Measurements from ENCODE around the gene CACYBP. TPM values are rescaled to one million over a fixed set of nuclear protein-coding genes. Genes with fewer than 3 reads are reported as not detected.

The CACYBP gene
- total and polyA plus RNA-seq, 2 of the 8 experiments (the other 6 are each of a cell fraction or from before 2014, with no cell fraction given): 28.3 to 247 TPM

- H3K27ac ChIP-seq (ENCODE audit: low read depth, low read length): no peak overlapping the region
- H2BK15ac ChIP-seq (ENCODE audit: low read length): no peak overlapping the region
- H4K91ac ChIP-seq (replicated peaks; ENCODE audit: insufficient read length, low read length): no peak overlapping the region
- no peaks in the 10 kb centered on the region for H3K23me2 ChIP-seq (ENCODE audit: low read depth, low read length)
- H4K5ac ChIP-seq (ENCODE audit: insufficient read length, low read depth, low read length): no peak overlapping the region
- ChIA-PET POLR2A (ENCODE audit: partially characterized antibody) (interaction anchor here (1.1 to 2.3 kb wide), 3 partner anchors 10 to 23 kb away, joined by 3 to 11 read pairs (median 3); no protein-coding TSS in a partner anchor), CTCF (ENCODE audit: partially characterized antibody) (interaction anchor here (1.1 to 1.2 kb wide), 2 partner anchors 17 to 22 kb away, joined by 4 read pairs; no protein-coding TSS in a partner anchor)
- no peak overlapping the region for H2BK20ac ChIP-seq (ENCODE audit: low read length)
- H3K27me3 ChIP-seq (replicated peaks in 1 of 4; ENCODE audit: control insufficient read depth in 3 of 4, extremely low read depth in 1 of 4, insufficient read depth in 3 of 4, low read length in 3 of 4): no peaks in the 10 kb centered on the region
- FAIRE-seq: no peak
- H3K4me3 ChIP-seq (ENCODE audit: extremely low read depth in 1 of 4, insufficient read depth in 2 of 4, low read depth in 3 of 4, low read length in 4 of 4): no peak overlapping the region
- H3K23ac ChIP-seq (ENCODE audit: insufficient read length): no peak overlapping the region
- no peak overlapping the region for H3K4ac ChIP-seq (replicated peaks; ENCODE audit: insufficient read length, low read depth, low read length)
- no peak overlapping the region for H2BK5ac ChIP-seq (ENCODE audit: low read depth, low read length)
- no peak overlapping the region for H2AFZ ChIP-seq (ENCODE audit: low read length)
- no peaks in the 10 kb centered on the region for H3K79me1 ChIP-seq (ENCODE audit: low read depth, low read length)
- H3K14ac ChIP-seq (ENCODE audit: insufficient read length): no peak overlapping the region
- no peaks in the 10 kb centered on the region for H3K9me3 ChIP-seq (ENCODE audit: insufficient read depth in 2 of 2, low read depth in 1 of 2, low read length in 1 of 2)
- H3K4me2 ChIP-seq (ENCODE audit: insufficient read depth in 1 of 2, low read depth in 2 of 2, low read length in 2 of 2): no peak overlapping the region
- peaks cover 2 to 3% of the 10 kb centered on the region in 2 experiments for H4K20me1 ChIP-seq (replicated peaks in 1 of 2; ENCODE audit: control insufficient read depth in 1 of 2, insufficient read depth in 2 of 2, low read length in 2 of 2)
- no peak overlapping the region for H2BK120ac ChIP-seq (replicated peaks; ENCODE audit: low read depth, low read length)
- DNase-seq (ENCODE audit: low read depth in 1 of 2, low spot score in 2 of 2): no peak
- no peak overlapping the region for H3K18ac ChIP-seq (ENCODE audit: extremely low read depth, low read length)
- peaks cover 0 to 2% (median 0%) of the 10 kb centered on the region in 4 experiments; a peak in 1 of 7 replicates for H3K4me1 ChIP-seq (replicated peaks in 1 of 4; ENCODE audit: control insufficient read depth in 3 of 4, insufficient read depth in 4 of 4, low read length in 3 of 4)
- no peak overlapping the region for H3K56ac ChIP-seq (replicated peaks; ENCODE audit: insufficient read length, low read depth, low read length)
- no peak overlapping the region for H2BK12ac ChIP-seq (ENCODE audit: low read depth, low read length)
- peaks cover 0 to 12% of the 10 kb centered on the region in 2 experiments; a peak in 2 of 4 replicates for H3K79me2 ChIP-seq (ENCODE audit: control insufficient read depth in 1 of 2, insufficient read depth in 2 of 2, low read length in 2 of 2)
- H4K8ac ChIP-seq (ENCODE audit: extremely low read depth, insufficient read depth, low read length): no peak overlapping the region
- TF ChIP-seq CEBPB (IDR thresholded peaks at IDR 0.05; ENCODE audit: low read depth, low read length): no peak
- TF ChIP-seq ATF3 (IDR thresholded peaks at IDR 0.05; ENCODE audit: insufficient read depth, low read depth, low read length): no peak
- no peak for TF ChIP-seq FOSL1 (IDR thresholded peaks at IDR 0.05; ENCODE audit: insufficient read depth, low read depth, low read length)
- TF ChIP-seq SUZ12 (IDR thresholded peaks at IDR 0.05; ENCODE audit: low read length): no peak
- no peak for TF ChIP-seq CHD1 (IDR thresholded peaks at IDR 0.05; ENCODE audit: low read depth, low read length)
- no peak for TF ChIP-seq SP2 (IDR thresholded peaks at IDR 0.05; ENCODE audit: low read length)
- TF ChIP-seq CREB1 (IDR thresholded peaks at IDR 0.05): no peak
- TF ChIP-seq MAFK (IDR thresholded peaks at IDR 0.05; ENCODE audit: low read depth, low read length): no peak
- TF ChIP-seq POU5F1 (IDR thresholded peaks at IDR 0.05; ENCODE audit: low read depth, low read length): no peak
- H3K36me3 ChIP-seq (ENCODE audit: control insufficient read depth in 2 of 4, insufficient read depth in 4 of 4, low read length in 3 of 4): peaks cover 10 to 62% (median 17%) of the 10 kb centered on the region in 4 experiments
- WGBS, 2 experiments (ENCODE audit: extremely low coverage in 1 of 2, insufficient coverage in 1 of 2, insufficient read length in 1 of 2, insufficient replicate concordance in 2 of 2, low coverage in 1 of 2, low lambda C conversion rate in 2 of 2, missing lambda C conversion rate in 1 of 2): 88 to 100% methylated on average over 1 of the region's 1 CpG
- H2AK5ac ChIP-seq (ENCODE audit: low read depth, low read length): no peak overlapping the region
- no peak overlapping the region for H3K9ac ChIP-seq (replicated peaks in 1 of 4; ENCODE audit: extremely low read depth in 1 of 4, low read depth in 3 of 4, low read length in 3 of 4)
Observed at GRCh38 chr1:174964972-174965361, 34.8 kb upstream of the CACYBP start.
